SK-N-SH (cell line): ENCODE data around the gene CTPS1.

Experiments
- CHD2 ChIP-seq: fragments of 150-350 bp; IDR thresholded peaks from 2 replicates; pipeline ENCODE4 v1.6.1; 2018; ENCODE audit warnings: low read length; ENCODE audit not compliant: partially characterized antibody
- EZH2phosphoT487 ChIP-seq: fragments of 200-600 bp; sonication (generic); IDR thresholded peaks from 2 replicates; pipeline ENCODE4 v1.6.1; 2017; ENCODE audit warnings: low read depth, mixed run types, mild to moderate bottlenecking, antibody characterized with exemption, moderate library complexity, borderline replicate concordance
- FOXJ3 ChIP-seq: sonication (generic); formaldehyde crosslinking; IDR thresholded peaks from 2 replicates; pipeline ENCODE4 v1.5.1; 2020; ENCODE audit warnings: mild to moderate bottlenecking, missing genetic modification reagents
- POLR2AphosphoS5 ChIP-seq: IDR thresholded peaks from 2 replicates; pipeline ENCODE4 v1.6.1; 2012; ENCODE audit warnings: low read depth, low read length
- RAD21 ChIP-seq: IDR thresholded peaks from 2 replicates; pipeline ENCODE4 v1.6.1; 2012; ENCODE audit warnings: mild to moderate bottlenecking, low read length
- RXRA ChIP-seq: IDR thresholded peaks from 2 replicates; pipeline ENCODE4 v1.4.0; 2012; ENCODE audit warnings: low read depth, mild to moderate bottlenecking, borderline replicate concordance
- TAF1 ChIP-seq: IDR thresholded peaks from 2 replicates; pipeline ENCODE4 v1.6.1; 2012; ENCODE audit warnings: low read depth, mild to moderate bottlenecking, low read length, moderate library complexity, borderline replicate concordance
- TCF12 ChIP-seq: IDR thresholded peaks from 2 replicates; pipeline ENCODE4 v1.4.0; 2012
- TF ChIP-seq, protein P1 (sequence below): fragments of 200-600 bp; sonication (generic); IDR thresholded peaks from 2 replicates; pipeline ENCODE4 v1.6.1; 2017; ENCODE audit warnings: antibody characterized with exemption, mild to moderate bottlenecking, moderate library complexity
- TF ChIP-seq, protein P2 (sequence below): IDR thresholded peaks from 2 replicates; pipeline ENCODE4 v1.4.0; 2012; ENCODE audit warnings: low read depth
- TF ChIP-seq, protein P3 (sequence below): fragments of 150-350 bp; IDR thresholded peaks from 2 replicates; pipeline ENCODE4 v1.6.1; 2016; ENCODE audit warnings: mild to moderate bottlenecking, low read depth, low read length

DNA sequence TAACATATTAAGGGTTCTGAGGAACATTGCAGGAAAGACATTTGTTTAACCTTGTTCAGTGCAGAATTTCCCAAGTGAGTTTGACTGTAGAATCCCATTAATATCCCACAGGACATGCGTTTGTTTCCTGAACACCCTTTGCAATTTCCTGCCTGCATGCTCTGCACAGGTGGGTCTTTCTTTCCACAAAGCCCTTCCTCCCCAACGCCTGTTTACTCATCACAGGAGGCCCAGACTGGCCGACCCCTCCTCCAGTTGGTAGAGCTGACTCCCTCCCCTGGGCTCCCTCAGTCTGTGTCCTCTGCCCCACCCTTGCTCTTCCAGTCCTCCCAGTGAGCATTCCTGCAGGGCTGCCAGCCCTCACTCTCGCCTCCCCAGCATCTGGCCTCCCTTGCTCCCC is 47.5 kb upstream of the CTPS1 start:
- TF ChIP-seq FOXJ3 (CRISPR knock-in tag) (no peak), CHD2 (no peak), POLR2AphosphoS5 (no peak), RAD21 (no peak), TAF1 (no peak), RXRA (no peak), EZH2phosphoT487 (no peak), TCF12 (no peak)
- TF ChIP-seq, protein P1, sequence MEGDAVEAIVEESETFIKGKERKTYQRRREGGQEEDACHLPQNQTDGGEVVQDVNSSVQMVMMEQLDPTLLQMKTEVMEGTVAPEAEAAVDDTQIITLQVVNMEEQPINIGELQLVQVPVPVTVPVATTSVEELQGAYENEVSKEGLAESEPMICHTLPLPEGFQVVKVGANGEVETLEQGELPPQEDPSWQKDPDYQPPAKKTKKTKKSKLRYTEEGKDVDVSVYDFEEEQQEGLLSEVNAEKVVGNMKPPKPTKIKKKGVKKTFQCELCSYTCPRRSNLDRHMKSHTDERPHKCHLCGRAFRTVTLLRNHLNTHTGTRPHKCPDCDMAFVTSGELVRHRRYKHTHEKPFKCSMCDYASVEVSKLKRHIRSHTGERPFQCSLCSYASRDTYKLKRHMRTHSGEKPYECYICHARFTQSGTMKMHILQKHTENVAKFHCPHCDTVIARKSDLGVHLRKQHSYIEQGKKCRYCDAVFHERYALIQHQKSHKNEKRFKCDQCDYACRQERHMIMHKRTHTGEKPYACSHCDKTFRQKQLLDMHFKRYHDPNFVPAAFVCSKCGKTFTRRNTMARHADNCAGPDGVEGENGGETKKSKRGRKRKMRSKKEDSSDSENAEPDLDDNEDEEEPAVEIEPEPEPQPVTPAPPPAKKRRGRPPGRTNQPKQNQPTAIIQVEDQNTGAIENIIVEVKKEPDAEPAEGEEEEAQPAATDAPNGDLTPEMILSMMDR: no peak
- TF ChIP-seq, protein P2, sequence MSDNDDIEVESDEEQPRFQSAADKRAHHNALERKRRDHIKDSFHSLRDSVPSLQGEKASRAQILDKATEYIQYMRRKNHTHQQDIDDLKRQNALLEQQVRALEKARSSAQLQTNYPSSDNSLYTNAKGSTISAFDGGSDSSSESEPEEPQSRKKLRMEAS: no peak
- TF ChIP-seq, protein P3, sequence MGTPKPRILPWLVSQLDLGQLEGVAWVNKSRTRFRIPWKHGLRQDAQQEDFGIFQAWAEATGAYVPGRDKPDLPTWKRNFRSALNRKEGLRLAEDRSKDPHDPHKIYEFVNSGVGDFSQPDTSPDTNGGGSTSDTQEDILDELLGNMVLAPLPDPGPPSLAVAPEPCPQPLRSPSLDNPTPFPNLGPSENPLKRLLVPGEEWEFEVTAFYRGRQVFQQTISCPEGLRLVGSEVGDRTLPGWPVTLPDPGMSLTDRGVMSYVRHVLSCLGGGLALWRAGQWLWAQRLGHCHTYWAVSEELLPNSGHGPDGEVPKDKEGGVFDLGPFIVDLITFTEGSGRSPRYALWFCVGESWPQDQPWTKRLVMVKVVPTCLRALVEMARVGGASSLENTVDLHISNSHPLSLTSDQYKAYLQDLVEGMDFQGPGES: no peak
